Measurements from ENCODE around the gene SLCO2B1.
"Not testable (repeated sequence)": the region's sequence is repeated elsewhere in the genome, so short reads cannot be mapped to it uniquely, and the experiment has no call there.

Gene SLCO2B1

DNA sequence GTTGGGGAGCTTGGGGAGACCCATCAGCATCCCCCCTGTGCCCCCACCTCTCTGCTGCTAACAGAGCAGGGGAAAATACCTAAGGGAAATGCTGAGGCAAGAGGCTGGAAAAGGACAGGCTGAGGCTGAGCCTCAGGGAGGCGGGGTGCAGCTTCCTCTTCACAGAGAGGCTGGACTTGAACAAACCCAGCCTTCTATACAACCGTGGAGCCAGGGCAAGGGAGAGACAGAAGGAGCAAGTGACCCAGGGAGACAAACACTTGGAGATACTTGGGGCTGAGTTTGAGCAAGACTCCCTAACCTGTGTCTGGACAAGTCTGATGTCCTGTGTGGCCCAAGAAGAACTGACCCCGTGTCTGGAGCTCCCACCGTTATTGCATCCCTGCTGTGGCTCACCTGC lies at the start of gene SLCO2B1:
SLCO2B1 (plus strand) TSS at position 229 of the 400 bp plus-strand sequence. CDS start 275 bp downstream, outside the sequence.
- no peak for DNase-seq

GRCh38 chr11:75101424-75102128 lies 49.3 kb upstream of the SLCO2B1 start:
- no peak for DNase-seq

DNA sequence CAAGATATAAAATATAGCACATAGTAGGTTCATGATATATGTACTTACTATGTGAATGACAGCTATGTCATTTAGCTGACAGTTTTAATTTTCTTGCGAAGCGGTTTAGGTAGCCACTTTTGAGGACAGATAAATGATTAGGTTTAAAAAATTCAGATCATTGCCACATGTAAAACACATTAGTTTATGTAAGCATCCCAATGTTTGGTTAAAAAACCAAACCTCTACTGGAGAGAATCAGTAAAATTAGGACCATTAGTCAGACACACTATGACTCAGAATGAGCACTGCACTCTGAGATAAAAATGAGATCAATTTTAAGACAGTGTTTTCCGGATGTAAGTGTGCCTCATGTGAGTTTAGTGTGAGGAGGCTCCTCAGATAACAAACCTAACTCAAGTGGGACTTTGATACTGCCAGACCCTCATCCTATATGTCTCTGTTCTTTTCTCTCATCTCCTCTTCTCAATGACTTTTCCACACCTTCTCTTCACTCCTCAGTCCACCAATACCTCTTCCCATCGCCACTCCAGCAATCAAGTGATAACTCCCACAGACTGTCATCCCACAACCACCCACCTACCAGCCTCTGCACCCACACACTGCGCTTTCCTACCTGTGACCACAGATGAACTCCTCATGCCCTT lies 47.4 kb upstream of the SLCO2B1 start:
- no peak for DNase-seq

- DNase-seq: no peak
Measured at GRCh38 chr11:75105462-75105925, 45.4 kb upstream of the SLCO2B1 start.

GRCh38 chr11:75105967-75106681 lies 44.8 kb upstream of the SLCO2B1 start:
- DNase-seq: not testable (repeated sequence)

DNA sequence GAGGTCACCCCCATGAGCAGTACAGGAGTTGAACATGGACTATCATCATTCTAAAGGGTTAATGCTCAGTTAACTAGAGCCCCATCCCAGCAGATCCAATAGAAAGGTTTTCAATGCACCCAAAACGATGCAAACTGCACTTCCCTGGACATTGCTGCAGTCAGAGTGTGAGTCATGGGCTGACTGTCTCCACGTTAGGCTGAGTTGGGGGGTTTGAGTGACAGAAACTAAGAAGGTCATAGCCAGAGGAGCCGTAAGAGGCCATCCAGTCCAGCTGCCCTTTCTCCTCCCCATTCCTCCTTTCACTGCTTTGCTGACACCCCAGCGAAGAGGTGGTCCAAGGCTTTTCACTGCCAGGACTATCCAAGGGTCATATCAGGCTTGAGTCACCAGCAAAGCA lies 43.7 kb upstream of the SLCO2B1 start:
- DNase-seq: no peak

- DNase-seq: no peak
Measured at GRCh38 chr11:75112200-75112599, 38.7 kb upstream of the SLCO2B1 start.

GRCh38 chr11:75113030-75113429 lies 37.9 kb upstream of the SLCO2B1 start:
- DNase-seq: no peak

GRCh38 chr11:75114465-75114864 lies 36.4 kb upstream of the SLCO2B1 start:
- DNase-seq: no peak

DNA sequence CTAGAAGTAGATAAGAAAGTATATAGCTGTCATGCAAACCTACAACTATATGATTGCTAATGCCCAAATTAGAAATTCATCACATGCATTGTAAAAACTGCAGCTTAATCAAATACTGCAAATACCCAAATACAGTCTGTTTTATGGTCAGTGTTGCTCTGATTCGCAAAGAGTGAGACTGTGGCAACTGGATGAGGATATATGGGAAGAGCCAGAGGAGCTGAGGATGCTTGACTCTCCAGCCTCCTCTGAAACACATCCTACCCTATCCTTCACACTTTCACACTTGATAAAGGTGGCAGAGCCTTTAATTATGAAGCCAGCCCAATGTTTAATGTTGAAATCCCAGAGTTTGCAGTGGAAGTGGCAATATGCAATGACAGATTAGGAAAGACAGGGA lies 32.3 kb upstream of the SLCO2B1 start:
- DNase-seq: no peak

DNA sequence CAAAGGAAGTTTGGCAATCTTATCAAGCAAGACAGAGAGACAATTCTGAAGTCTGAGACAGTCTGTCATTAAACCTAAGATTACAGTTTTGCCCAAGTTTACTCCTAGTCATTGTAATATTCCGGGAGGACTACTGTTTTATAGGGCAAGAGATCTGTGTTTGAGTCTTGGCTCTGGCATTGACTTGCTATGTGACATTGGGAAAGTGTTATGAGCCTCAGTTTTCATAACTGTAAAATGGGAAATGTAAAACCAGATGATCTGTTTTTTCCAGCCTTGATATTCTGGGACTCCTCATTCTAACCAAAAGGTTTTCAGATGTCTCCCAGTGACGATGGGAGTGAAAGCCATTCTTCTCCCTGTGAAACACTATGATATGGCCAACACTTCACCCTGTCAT lies 24.3 kb upstream of the SLCO2B1 start:
- DNase-seq: no peak

DNA sequence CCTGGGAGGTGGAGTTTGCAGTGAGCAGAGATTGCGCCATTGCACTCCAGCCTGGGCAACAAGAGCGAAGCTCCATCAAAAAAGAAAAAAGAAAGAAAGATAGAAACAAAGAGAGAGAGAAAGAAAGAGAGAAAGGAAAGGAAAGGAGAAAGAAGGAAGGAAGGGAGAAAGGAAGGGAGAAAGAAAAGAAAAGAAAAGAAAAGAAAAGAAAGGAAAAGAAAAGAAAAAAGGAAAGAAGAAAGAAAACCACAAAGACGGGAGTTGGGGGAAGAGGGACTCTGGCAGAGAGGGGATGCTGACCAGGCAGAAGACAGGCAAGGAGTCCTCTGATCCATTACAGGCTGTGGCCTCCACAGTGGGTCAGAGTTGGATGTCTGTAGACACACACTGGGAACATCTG lies 18.8 kb upstream of the SLCO2B1 start:
- no peak for DNase-seq

GRCh38 chr11:75133976-75134375 lies 16.9 kb upstream of the SLCO2B1 start:
- DNase-seq: no peak

- DNase-seq: no peak
Measured at GRCh38 chr11:75135021-75135650, 15.8 kb upstream of the SLCO2B1 start.

- DNase-seq: no peak
Measured at GRCh38 chr11:75135651-75136050, 15.3 kb upstream of the SLCO2B1 start.

- DNase-seq: no peak
Measured at GRCh38 chr11:75140269-75141138, 10.4 kb upstream of the SLCO2B1 start.

GRCh38 chr11:75141166-75141565 lies 9.7 kb upstream of the SLCO2B1 start:
- DNase-seq: no peak

GRCh38 chr11:75142714-75143419 lies 8.0 kb upstream of the SLCO2B1 start:
- peak; percentile 28 for DNase-seq

DNA sequence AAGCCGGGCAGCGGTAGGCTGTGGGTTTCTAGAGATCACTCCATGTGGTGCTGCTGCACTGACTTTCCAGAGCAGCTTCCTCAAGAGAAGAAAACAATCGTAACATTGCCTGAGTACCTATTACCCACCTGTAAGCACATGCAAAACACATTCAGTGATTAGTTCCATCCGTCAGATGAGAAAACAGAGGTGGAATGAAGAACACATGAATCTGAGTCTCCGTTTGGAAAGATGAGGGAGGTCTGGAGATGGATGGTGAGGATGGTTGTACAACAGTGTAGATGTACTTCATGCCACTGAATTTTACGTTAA lies 7.5 kb upstream of the SLCO2B1 start:
- no peak for DNase-seq

GRCh38 chr11:75144716-75145014 lies 6.2 kb upstream of the SLCO2B1 start:
- DNase-seq: no peak

GRCh38 chr11:75145196-75145971 lies 5.5 kb upstream of the SLCO2B1 start:
- DNase-seq: no peak
